NCI-H1105 (cell line): ENCODE data around the gene NLRC5.

Source experiments
- DNase-seq: peaks from one replicate; lab custom pipeline; 2025; lab: John Stamatoyannopoulos, UW

NLRC5 gene

DNA sequence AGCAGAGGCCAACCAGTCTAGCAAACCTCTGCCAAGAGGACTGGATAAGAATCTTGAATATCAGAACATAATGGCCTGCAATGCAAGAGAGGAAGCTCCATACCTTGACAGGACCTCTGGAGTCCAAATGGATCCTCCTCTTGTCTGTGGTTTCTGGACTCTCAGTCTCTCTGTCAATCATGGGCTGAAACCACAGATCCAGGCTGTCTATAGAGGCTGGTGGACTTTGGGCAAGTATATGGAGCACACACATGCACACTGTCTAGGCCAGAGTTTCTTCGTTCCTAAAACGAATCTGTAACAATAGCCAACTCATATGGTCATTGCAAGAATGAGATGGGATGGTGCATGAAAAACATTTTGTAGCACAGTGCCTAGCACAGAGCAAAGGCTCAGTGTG is 37.7 kb downstream of the NLRC5 start:
- no peak for DNase-seq

DNA sequence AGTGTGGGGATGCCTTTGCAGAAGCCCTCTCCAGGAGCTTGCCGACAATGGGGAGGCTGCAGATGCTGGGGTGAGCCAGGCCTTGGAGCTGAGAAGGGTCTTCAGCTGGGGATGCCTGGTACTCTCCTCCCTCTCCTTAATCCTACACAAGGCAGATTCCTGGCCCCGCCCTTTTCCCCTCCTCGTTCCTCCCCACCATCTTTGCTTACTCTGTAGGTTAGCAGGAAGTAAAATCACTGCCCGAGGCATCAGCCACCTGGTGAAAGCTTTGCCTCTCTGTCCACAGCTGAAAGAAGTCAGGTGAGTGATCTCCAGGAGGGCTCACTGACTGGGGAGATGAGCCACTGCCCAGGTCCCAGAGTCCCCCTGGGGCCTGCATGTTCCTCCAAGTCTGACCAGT is 38.7 kb downstream of the NLRC5 start:
- no peak for DNase-seq

DNA sequence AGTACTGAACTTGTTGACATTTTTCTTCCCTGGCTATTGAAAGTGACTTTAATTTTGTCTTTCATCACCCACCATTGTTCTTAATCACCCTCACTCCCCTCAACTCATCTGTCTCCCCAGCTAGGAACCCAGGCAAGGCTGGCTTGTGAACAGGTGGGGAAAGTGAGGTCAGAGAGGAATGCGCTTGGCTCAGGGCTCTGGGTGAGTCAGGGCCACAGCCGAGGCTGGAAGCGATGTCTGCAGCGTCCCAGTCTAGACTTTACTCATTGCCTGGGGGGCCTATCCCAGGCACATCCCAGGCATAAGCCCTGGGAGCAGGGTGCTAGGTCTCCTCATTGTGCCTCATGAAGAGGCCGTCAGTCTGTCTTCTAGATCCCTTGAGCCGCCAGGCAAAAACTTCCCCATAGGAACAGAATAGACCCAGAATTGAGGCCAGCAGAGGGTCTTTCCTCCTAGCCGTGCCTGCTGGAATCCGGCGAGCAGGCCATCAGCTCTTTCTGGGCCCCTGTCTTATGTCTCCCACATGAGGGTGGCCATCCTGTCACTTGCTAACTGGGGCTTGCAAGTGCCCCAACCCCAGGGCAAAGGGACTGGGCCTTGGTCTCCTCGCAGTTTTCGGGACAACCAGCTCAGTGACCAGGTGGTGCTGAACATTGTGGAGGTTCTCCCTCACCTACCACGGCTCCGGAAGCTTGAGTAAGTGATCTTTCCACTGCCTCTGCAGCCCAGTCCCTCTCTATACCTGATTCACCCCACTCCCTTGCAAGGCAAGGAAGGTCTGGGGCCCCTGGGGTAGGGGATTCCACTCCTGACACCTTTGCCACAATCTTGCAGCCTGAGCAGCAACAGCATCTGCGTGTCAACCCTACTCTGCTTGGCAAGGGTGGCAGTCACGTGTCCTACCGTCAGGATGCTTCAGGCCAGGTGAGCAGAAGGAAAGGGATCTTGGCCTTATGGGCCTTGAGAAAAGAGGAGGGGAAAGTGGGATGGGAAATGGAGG is 40.1 kb downstream of the NLRC5 start:
- no peak for DNase-seq

DNA sequence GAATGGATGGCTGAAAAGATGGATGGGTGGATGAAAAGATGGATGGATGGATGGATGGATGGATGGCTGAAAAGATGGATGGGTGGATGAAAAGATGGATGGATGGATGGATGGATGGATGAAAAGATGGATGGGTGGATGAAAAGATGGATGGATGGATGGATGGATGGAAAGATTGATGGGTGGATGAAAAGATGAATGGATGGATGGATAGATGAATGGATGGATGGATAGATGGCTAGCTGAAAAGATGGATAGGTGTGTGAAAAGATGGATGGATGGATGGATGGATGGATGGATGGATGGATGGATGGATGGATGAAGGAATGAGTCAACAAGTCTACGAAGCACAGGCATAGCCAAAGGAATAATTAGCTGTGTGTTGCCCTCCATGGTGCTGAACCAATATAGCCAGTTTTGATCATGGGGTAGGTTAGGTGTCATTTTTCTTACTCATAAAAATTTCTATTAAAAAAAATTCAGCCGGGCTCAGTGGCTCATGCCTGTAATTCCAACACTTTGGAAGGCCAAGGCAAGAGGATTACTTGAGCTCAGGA is 41.1 kb downstream of the NLRC5 start:
- no peak for DNase-seq

DNA sequence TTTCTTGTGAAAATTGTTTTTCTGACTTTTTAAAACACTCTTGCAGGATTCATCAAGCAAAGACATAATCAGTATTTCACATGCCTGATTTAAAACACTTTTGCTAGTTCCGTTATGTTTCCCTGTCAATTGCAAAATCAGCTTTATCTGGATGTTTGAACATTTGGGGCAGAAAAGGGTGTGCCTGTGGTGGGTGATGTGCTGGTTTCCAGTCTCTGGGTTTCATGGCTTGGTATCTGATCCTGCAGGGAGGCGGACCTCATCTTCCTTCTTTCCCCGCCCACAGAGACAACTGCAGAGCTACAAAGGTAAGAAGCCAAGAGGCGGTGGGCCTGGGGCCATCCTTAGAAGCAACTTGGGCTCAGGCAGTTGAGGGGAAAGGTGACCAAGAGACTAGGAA is 41.8 kb downstream of the NLRC5 start:
- DNase-seq = no peak

DNA sequence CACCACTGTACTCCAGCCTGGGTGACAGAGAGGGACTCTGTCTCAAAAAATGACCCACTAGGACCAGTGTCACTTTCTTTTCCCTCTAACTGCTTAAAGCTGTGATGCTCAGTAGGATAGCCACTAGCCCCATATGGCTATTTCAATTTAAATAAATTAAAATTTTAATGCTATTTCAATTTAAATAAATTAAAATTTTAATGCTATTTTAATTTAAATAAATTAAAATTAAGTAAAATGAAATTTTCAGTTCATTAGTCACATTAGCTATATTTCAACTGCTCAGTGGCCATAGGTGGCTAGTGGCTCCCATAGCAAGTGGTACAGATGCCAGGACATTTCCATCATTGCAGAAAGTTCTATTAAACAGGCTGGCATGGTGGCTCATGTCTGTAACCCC is 43.0 kb downstream of the NLRC5 start:
- DNase-seq = no peak

DNA sequence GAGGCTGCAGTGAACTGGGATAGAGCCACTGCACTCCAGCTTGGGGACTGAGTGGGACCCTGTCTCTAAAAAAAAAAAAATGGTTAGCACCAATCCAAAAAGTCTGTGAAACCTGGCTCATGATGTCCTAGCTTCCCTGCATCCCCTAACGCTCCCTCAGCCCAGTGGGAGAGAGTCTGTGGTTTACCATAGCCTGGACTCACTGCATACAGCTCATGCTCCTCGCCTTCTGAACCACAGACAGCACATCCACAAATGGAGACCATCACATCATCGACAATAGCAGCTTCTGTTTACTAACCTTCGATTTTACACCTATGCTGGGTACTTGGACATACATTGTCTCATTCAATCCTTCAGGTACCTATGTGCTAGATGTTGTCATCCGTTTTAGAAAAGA is 43.6 kb downstream of the NLRC5 start:
- DNase-seq = no peak

DNA sequence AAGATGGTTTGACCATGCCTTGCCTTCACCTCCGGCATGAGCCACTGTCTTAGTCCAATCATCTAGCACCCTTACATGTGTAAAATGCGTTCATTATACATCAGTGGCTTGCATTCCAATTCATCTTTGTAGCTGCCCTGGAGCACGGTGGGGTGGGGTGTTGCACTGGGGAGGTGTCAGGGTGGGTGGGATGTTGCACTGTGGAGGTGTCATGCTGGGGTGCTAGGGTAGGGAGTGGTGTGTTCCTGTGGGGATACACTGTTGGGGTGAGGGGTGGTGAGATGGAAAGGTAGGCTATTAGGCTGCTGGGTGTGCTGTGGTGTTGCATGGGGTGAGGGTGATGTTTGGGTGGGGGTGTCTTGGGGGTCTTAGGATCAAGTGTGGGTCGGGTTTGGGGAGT is 47.0 kb downstream of the NLRC5 start:
- DNase-seq = no peak

DNA sequence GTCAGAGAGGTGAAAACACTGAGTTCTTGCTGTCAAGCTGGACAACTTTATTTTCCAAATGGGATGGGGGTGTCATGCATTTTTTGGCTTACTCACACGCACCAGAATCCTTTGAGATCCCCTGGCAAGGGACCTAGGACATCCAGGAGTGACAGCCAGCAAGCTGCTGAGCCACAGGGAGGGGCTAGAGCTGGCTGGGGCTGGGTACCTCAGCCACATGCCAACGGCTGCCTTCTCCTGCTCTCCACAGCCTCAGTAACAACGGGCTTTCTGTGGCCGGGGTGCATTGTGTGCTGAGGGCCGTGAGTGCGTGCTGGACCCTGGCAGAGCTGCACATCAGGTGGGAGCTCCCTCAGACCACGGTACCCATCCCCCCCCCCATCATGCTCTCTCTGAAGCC is 47.6 kb downstream of the NLRC5 start:
- no peak for DNase-seq

DNA sequence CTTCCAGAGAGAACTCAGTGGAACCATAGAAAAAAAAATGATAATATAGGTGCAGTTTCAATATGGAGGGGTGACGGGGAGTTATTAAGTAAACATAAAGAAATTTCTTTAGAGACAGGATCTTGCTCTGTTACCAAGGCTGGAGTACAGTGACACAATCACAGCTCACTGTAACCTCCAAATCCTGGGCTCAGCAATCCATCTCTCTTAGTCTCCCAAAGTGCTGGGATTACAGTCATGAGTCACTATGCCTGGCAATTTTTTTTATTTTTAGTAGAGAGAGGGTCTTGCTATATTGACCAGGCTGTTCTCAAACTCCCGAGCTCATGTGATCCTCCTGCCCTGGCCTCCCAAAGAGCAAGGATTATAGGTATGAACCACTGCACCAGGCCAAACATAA is 48.8 kb downstream of the NLRC5 start:
- no peak for DNase-seq

DNA sequence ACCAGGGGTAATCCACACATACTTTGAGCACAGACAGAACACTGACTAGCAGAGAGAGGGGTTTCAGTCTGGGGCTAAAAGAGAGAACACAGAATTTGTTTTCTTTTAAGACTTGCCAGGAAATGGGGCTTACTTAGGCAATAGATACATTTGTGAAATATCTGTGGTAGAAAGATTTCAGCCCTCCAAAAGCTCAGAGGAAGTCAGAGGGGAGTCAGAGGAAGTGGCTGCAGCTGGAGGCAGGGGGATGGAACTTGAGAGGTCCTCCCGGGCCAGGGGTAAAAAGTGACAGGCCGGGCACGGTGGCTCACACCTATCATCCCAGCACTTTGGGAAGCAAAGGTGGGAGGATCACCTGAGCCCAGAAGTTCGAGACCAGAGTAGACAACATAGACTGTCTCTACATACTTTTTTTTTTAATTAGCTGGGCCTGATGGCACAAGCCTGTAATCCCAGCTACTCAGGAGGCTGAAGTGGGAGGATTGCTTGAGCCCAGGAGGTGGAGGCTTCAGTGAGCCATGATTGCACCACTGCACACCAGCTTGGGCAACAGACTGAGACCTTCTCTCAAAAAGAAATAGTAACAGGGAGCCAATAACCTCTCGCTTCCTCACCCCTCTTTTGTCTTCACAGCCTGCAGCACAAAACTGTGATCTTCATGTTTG is 49.9 kb downstream of the NLRC5 start:
- DNase-seq = no peak

DNA sequence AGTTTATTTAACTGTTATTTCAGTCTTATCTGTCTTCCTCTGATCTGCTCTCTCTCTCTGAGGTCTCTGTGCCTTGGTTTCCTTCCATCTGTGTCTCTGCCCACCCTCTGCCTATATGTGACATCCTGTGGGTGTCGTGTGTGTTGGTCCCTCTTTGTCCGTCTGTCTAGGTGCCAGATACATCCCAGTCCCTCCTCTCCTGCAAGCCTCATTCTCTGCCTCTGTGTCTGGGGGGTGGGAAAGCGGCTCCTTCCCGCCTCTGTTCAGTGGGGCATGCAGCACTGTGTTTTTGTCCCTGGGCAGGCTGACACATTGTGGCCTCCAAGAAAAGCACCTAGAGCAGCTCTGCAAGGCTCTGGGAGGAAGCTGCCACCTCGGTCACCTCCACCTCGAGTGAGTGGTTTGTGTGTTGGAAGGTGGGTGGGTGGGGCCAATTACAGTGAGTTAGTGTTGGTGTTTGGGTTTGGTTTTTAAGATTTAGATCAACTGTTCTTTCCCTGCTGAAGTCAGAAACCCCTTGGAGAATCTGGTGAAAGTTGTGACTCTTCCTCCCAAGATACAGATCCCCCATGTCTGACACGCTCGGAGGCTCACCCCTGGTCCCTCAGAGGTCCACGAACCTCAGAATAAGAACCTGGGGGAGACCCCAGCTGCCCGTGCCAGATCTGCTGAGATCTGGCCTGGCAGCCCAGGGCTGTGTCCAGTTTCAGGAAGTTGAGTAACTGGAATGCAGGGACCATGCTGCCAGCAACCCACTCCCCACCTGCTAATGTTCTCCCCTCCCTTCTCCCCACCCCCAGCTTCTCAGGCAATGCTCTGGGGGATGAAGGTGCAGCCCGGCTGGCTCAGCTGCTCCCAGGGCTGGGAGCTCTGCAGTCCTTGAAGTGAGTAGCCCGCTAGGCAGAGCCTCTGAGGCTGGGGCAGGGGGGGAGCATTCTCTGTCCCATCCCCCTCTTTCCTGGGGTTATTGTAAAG is 52.1 kb downstream of the NLRC5 start:
- no peak for DNase-seq

DNA sequence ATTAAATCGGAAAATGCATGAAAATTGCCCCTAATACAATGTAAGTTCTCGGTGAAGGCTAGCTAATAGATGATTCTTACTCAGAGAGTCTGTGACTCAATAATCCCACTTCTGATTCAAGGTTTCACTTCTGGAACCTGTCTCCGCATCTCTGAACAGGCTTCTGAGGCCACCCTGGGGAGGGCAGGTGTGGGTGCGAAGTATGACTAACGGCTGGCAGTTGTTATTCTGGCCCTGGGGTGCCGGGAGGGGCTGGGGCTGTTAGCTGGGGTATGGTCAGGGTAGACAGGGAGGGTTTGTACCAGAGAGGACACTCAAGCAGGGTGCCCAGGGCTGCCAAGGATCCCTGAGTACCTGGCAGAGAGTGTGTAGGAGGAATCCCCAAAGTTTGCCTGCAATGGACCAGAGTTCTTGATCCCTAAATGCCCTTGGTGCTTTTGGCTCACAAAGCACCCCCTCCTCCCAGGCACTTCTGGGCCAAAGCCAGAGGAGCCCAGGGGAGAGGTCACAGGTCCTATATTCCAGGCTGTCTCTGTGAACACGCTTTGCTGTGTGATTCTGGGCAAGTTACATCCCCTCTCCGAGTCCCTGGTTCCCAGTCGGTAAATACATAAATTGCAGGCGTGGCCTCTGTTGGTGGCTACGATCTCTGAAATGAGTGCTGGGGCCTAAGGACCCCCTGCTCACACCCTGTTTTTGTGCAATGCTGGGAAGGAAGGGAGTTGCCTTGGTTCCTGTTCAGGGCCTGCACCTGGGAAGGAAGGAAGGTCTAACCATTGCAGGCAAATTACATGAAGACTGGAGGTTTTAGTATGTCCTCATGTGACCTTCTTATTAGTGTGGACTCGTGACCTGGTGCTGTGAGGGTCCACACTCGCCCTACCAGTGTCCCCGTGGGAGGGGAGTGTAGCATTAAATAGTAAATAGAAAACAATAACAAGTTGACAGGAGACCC is 53.1 kb downstream of the NLRC5 start:
- DNase-seq = no peak

DNA sequence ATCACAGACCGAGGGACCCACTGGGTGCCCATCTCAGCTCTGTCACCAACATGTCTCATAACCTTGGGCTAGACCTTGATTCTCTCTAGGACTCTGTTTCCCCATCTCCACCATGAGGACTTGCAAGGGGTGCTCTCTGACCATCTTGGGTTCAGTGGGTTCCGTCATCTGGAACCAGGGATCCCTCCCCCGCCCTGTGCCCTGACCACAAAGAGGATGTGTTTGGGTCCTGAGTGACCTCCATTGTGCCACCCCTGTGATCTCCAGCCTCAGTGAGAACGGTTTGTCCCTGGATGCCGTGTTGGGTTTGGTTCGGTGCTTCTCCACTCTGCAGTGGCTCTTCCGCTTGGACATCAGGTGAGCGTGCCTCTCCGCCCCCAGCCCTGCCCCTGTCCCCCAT is 53.9 kb downstream of the NLRC5 start:
- DNase-seq = no peak

DNA sequence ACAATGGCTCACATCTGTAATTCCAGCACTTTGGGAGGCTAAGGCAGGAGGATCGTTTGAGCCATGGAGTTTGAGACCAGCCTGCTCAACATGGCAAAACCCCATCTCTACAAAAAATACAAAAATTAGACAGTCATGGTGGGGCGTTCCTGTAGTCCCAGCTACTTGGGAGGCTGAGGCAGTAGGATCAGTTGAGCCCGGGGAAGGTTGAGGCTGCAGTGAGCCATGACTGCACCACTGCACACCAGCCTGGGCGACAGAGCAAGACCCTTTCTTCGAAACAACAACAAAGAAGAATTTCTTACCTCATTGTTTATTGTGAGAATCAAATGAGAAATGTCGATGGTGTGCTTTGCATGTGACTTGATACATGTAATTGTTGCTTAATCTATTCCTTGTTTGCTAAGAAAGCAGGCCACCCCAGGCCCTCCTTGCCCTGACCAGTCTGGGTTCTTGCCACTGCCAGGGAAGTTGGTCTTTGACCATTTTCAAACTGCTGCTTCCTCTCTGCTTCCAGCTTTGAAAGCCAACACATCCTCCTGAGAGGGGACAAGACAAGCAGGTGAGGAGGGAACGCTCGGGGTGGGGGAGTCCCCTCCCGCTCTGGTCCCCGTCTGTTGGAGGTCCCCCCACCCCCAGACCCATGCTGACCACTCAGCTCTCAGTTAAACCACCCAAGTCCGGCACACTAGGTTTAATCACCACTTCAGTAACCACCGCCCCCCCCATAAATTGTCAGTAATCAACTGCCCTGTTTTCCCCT is 55.8 kb downstream of the NLRC5 start:
- no peak for DNase-seq

DNA sequence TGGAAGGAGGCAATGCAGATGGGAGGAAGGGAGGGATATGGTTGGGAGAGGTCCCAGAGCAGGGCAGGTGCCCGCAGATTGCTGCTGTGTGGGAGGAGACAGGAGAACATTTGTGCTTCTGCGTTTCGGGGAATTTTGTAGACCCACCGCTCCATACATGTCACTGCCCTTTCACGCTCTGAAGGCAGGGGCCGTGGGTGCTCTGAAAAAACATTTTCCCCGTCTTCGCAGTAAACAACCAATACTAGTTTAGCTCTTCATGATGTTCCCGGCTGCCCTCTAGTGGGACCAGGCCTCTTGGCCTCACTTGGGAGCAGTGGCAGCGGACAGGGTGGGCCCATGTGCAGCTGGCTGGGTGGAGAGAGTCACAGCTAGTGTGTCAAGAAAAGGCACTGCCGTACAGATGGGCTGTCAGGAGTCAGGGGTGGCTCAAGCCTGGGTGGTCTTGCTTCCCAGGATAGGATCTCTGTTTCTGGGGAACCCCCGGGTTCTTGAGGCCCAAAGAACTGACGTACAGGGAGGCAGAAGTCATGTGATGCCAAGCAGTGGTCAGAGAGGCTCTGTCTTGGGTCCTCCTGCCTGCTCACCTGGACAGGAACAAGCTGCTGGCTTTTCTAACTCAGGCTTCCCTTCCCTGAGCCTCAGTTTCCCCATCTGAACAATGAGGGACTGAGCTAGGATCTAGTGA is 56.5 kb downstream of the NLRC5 start:
- no peak for DNase-seq

DNA sequence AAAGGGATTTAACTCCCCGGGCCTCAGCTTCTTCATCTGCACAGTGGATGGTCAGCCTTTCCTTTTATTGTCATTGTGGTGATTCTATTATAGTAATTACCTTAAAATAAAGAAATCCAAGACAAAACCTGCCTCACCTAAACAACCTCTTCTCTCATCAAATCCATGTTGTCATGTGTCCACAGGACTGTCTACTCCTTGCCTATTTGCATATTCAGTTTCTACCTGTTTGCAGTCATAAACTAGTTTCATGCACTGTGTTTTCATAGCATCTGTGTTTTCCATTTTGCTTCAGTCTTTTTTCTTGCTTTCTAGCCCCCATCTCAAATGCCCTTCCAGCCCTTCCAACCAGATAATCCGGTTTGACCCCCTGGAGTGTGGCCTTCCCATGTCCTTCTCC is 58.7 kb downstream of the NLRC5 start:
- DNase-seq = no peak

DNA sequence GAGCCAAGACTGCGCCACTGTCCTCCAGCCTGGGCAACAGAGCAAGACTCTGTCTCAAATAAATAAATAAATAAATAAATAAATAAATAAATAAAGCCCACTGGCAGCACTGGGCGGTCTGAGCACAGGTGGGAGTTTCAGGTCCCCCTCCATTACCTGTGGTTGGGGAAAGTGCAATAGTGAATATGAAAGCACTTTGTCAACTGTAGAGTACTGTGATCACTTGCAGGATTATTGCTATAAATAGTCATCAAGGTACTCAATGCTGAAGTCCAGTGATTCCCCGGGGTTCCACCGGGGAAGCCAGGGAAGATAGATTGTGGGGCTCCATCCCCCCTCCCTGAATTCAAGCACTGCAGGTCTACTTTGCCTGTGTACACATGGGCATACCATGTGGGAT is 60.3 kb downstream of the NLRC5 start:
- DNase-seq = no peak

DNA sequence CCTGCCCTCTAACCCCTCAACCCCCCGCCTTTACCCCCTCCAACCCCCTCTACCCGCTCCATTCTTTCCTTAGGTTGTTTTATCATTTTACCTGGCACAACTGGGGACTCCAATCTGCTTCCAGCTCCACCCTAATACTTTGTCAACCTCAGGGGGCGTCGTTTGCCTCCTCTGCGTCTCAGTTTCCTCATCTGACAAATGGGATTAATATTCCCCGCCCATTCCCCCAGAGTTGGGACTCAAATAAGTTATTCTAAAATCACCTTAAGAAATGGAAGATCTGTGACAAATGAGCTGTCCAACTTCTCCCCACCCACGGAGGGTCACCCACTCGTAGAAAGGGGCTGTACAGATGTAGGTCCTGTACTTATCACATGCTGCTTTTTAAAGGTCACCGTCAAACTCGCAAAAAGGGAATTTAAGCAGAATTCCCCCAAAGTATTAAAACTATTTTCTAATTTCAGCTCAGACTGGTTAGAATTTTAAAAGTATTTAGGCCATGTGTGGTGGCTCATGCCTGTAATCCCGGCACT is 62.4 kb downstream of the NLRC5 start:
- no peak for DNase-seq
